Osteocyte (in vitro differentiated cells): ENCODE measurements around the gene AFDN. TPM values are rescaled to one million over a fixed set of nuclear protein-coding genes. Genes with fewer than 3 reads are reported as not detected.

Experiments
- DNase-seq: peaks from one replicate; pipeline ENCODE4 v3.0.0; 2021; ENCODE audit warnings: mixed read lengths; ENCODE audit not compliant: unreplicated experiment; ENCODE audit errors: extremely low spot score
- H3K27ac Mint-ChIP-seq: one replicate; pipeline ENCODE4 v1.8.0; 2021; ENCODE audit warnings: mild to moderate bottlenecking, mixed read lengths; ENCODE audit not compliant: unreplicated experiment
- H3K27me3 Mint-ChIP-seq: one replicate; pipeline ENCODE4 v1.8.0; 2021; ENCODE audit warnings: mixed read lengths; ENCODE audit not compliant: unreplicated experiment
- H3K36me3 Mint-ChIP-seq: one replicate; pipeline ENCODE4 v1.8.0; 2021; ENCODE audit warnings: mixed read lengths; ENCODE audit not compliant: unreplicated experiment
- H3K4me1 Mint-ChIP-seq: one replicate; pipeline ENCODE4 v1.8.0; 2021; ENCODE audit warnings: mixed read lengths; ENCODE audit not compliant: unreplicated experiment
- H3K4me3 Mint-ChIP-seq: one replicate; pipeline ENCODE4 v1.8.0; 2021; ENCODE audit warnings: mild to moderate bottlenecking, moderate library complexity, mixed read lengths; ENCODE audit not compliant: unreplicated experiment
- H3K9me3 Mint-ChIP-seq: one replicate; pipeline ENCODE4 v1.8.0; 2021; ENCODE audit warnings: mixed read lengths; ENCODE audit not compliant: unreplicated experiment
- total RNA-seq: library from RNA; stranded (reverse); gene quantifications from 2 replicates; pipeline ENCODE4 v1.2.1, GENCODE V29; 2021
- TF ChIP-seq, protein P1 (sequence below): fragments of 200-600 bp; sonication (generic); IDR thresholded peaks from 2 replicates; pipeline ENCODE4 v1.5.0; 2021; ENCODE audit warnings: antibody characterized with exemption, mild to moderate bottlenecking, moderate library complexity

AFDN gene
- total RNA-seq, 1 donor from 2014 or later, result 67.3 TPM

DNA sequence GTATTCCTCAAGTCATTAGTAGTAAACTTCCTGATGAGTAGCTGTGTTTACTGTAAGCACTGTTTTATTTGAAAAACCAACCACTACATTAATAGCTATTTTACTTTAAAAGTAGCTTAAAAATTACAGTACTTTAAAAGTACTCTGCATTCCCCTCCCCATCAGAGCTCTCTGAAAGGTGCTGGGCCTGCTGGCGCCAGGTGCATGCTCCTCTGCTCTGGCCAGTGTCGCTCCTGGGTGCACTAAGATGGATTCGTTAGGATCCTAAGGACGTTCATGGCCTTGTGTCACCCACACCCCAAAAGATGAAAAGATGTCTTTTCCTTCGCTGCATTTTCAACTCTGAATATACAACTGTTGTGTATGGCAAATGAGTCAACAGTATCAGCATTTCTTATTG lies 126.8 kb downstream of the AFDN start:
- Mint-ChIP-seq H3K27ac (no peak overlapping the region), H3K4me3 (no peak overlapping the region), H3K9me3 (no peaks in the 10 kb centered on the region), H3K4me1 (peaks cover 9% of the 10 kb centered on the region), H3K27me3 (no peaks in the 10 kb centered on the region), H3K36me3 (peaks cover 53% of the 10 kb centered on the region)
- no peak for DNase-seq
- TF ChIP-seq, protein P1, sequence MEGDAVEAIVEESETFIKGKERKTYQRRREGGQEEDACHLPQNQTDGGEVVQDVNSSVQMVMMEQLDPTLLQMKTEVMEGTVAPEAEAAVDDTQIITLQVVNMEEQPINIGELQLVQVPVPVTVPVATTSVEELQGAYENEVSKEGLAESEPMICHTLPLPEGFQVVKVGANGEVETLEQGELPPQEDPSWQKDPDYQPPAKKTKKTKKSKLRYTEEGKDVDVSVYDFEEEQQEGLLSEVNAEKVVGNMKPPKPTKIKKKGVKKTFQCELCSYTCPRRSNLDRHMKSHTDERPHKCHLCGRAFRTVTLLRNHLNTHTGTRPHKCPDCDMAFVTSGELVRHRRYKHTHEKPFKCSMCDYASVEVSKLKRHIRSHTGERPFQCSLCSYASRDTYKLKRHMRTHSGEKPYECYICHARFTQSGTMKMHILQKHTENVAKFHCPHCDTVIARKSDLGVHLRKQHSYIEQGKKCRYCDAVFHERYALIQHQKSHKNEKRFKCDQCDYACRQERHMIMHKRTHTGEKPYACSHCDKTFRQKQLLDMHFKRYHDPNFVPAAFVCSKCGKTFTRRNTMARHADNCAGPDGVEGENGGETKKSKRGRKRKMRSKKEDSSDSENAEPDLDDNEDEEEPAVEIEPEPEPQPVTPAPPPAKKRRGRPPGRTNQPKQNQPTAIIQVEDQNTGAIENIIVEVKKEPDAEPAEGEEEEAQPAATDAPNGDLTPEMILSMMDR, result no peak

DNA sequence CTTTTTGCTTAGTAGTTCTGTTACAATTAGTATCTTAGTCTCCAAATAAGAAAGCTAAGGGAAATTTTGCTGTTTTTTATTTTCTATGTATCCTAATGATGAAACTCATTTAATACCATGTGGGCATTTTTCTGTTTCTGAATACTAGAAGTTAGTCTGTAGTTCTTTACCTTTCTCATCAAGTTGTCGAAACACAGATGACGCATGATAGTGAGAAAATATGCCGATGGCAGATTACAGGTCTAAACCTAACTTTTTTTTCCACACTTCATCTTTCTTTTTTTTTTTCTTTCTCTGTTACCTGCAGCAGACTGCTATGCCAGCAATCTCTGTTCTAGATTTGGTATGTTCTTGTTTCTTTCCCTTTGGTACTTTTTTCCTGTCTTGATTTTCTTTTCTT lies 127.4 kb downstream of the AFDN start:
- Mint-ChIP-seq H3K4me3 (no peak overlapping the region), H3K27ac (no peak overlapping the region), H3K4me1 (peaks cover 8% of the 10 kb centered on the region), H3K36me3 (peaks cover 48% of the 10 kb centered on the region), H3K9me3 (no peaks in the 10 kb centered on the region), H3K27me3 (no peaks in the 10 kb centered on the region)
- TF ChIP-seq, protein P1, result no peak
- DNase-seq, result no peak

DNA sequence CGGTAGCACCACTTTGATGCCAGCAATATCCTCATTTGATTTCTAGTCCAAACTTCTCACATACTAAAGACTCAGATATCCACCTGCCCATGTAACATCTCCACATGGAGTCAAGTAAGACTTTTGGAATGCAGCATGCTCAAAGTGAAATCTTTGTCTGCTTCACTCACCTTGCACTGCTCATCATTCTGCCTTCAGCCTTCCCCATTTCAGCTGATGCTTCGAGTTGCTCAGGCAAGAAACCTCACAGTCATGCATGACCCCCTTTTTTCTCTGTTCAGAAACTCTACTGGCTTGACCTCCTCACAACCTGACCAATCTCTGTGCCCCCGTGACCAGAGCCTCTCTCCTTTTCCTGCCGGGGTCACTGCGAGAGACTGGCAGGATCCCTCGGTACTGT lies 129.8 kb downstream of the AFDN start:
- Mint-ChIP-seq H3K27ac (no peak overlapping the region), H3K27me3 (no peaks in the 10 kb centered on the region), H3K9me3 (no peaks in the 10 kb centered on the region), H3K4me1 (peaks cover 8% of the 10 kb centered on the region), H3K4me3 (no peak overlapping the region), H3K36me3 (peaks cover 36% of the 10 kb centered on the region)
- TF ChIP-seq, protein P1, result no peak
- DNase-seq, result no peak

DNA sequence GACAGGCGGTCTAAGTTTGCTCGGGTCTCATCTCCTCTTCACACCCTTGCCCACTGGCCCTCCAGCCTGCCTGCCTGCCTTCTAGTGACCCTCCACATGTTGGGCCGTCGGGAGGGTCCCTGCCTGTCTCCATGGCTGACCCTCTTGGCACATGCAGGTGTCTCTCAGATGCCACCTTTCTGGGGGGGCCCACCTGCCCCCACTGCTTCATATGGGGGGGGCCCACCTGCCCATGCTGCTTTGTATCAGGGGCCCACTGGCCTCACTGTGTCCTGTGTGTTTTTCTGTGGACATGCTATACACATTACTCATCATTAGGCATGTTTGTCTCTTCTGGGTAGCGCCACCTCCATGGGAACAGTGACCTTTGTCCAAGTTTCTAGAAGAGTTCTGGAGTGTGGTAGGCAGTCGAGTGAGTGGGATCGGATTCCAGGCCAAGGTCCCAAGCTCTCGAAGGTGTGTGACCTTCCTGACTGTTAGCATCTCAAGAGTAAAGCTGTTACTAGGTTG lies 130.3 kb downstream of the AFDN start:
- no peaks in the 10 kb centered on the region for H3K9me3 Mint-ChIP-seq
- H3K4me3 Mint-ChIP-seq, result no peak overlapping the region
- TF ChIP-seq, protein P1, result no peak
- peaks cover 8% of the 10 kb centered on the region for H3K4me1 Mint-ChIP-seq
- DNase-seq, result no peak
- H3K27ac Mint-ChIP-seq, result no peak overlapping the region
- peaks cover 34% of the 10 kb centered on the region for H3K36me3 Mint-ChIP-seq
- no peaks in the 10 kb centered on the region for H3K27me3 Mint-ChIP-seq

DNA sequence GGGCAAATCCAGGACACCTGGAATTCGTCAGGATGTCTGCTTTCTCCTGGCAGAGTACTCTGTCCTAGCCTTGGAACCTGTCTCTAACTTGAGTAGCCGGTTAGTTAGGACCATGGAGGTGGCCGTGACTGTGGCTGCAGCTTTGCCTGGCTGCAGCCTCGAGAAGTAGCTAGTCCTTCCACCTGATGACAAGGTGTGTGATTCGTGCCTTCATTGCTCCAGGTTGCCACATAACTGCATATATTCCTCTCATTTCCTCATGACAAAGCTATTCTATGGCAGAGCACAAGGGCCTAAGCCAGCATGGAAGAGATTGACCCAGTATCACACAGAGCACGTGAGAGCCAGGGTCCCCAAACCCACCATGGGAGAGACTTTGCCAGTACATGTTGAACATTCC lies 130.9 kb downstream of the AFDN start:
- no peak for DNase-seq
- H3K4me1 Mint-ChIP-seq, result peaks cover 8% of the 10 kb centered on the region
- H3K36me3 Mint-ChIP-seq, result peaks cover 32% of the 10 kb centered on the region
- no peaks in the 10 kb centered on the region for H3K9me3 Mint-ChIP-seq
- no peak overlapping the region for H3K27ac Mint-ChIP-seq
- no peak overlapping the region for H3K4me3 Mint-ChIP-seq
- TF ChIP-seq, protein P1, result no peak
- no peaks in the 10 kb centered on the region for H3K27me3 Mint-ChIP-seq
